Measurements from ENCODE around the gene DEGS2. TPM values are rescaled to one million over a fixed set of nuclear protein-coding genes. Genes with fewer than 3 reads are reported as not detected.
"Not testable (repeated sequence)": the region's sequence is repeated elsewhere in the genome, so short reads cannot be mapped to it uniquely, and the experiment has no call there.

DEGS2 gene
- 3.8 and 5.1 TPM in 2 replicates for total RNA-seq (2022)
- percentile 33 among the genes with signal in this experiment for Bru-seq, nascent RNA
- BruChase-seq, experiment 1, labeled RNA remaining after a 2-hour chase = percentile 32 among the genes with signal in this experiment
- percentile 35 among the genes with signal in this experiment for BruChase-seq, experiment 2, labeled RNA remaining after a 6-hour chase
- long read RNA-seq, full-length matches to known transcripts = 6 of 7 reads
- long read RNA-seq, partial matches to known transcripts = 0 of 7 reads
- long read RNA-seq, other reads (novel, unspliced or antisense) = 1 of 7 reads

GRCh38 chr14:100159094-100159864 is at the start of gene DEGS2:
TSS of gene DEGS2 (minus strand) at chr14:100159645. CDS start at chr14:100159587, 58 bp downstream.
- H3K27me3 Mint-ChIP-seq (ENCODE audit: insufficient read depth, unreplicated experiment) = no peaks in the 10 kb centered on the region
- Histone ChIP-seq H3K27me3 (replicated peaks; ENCODE audit: control insufficient read depth, insufficient read depth, low read length) (no peaks in the 10 kb centered on the region; the same call in 1 of the 2 replicates), H3K9me3 (0 out of 2 replicates have a peak, but pooled peaks cover 3% of the 10 kb centered on the region), H3K4me1 (peaks cover 13% of the 10 kb centered on the region; the same call in 1 of the 2 replicates), H3K36me3 (ENCODE audit: control insufficient read depth, insufficient read depth, low read length) (no peaks in the 10 kb centered on the region), H3K4me3 (ENCODE audit: low read depth, low read length) (peak within 1 kb of the TSS; percentile 56)
- peak within 1 kb of the TSS; percentile 69 for H3K4me3 Mint-ChIP-seq (ENCODE audit: unreplicated experiment)
- peak in 1 of 2 experiments; percentile 67 for DNase-seq
- BruUV-seq (replicated peaks) = no TSS peak
- H3K27ac Mint-ChIP-seq (ENCODE audit: unreplicated experiment) = no peak within 1 kb of the TSS
- H3K4me1 Mint-ChIP-seq (ENCODE audit: low read depth, unreplicated experiment) = no peaks in the 10 kb centered on the region
- CTCF ChIA-PET = interaction anchor here (0.6 to 1.3 kb wide), 7 partner anchors 14 to 62 kb away, joined by 3 to 6 read pairs (median 5); no protein-coding TSS in a partner anchor
- intact Hi-C loops (cut with micrococcal nuclease; ENCODE audit: unreplicated experiment) = loop anchor here (5.0 kb wide), 1 partner anchor 42 kb away; no protein-coding TSS in a partner anchor
- no peaks in the 10 kb centered on the region for H3K9me3 Mint-ChIP-seq (ENCODE audit: unreplicated experiment)
- no peak for TF ChIP-seq CTCF (IDR thresholded peaks at IDR 0.05; ENCODE audit: insufficient read depth in 1 of 2, low read depth in 1 of 2, low read length in 1 of 2, severe bottlenecking in 1 of 2, unreplicated experiment in 1 of 2)
- H3K36me3 Mint-ChIP-seq (ENCODE audit: insufficient read depth, unreplicated experiment) = no peaks in the 10 kb centered on the region
- POLR2A ChIA-PET = interaction anchor here (0.6 to 0.9 kb wide), 4 partner anchors 28 to 137 kb away, joined by 3 to 4 read pairs (median 4); no protein-coding TSS in a partner anchor

- H3K4me3 ChIP-seq (ENCODE audit: low read depth, low read length); H3K36me3 Mint-ChIP-seq (ENCODE audit: insufficient read depth, unreplicated experiment); H3K27ac Mint-ChIP-seq (ENCODE audit: unreplicated experiment); H3K9me3 ChIP-seq; H3K4me1 Mint-ChIP-seq (ENCODE audit: low read depth, unreplicated experiment); H3K27me3 ChIP-seq (replicated peaks; ENCODE audit: control insufficient read depth, insufficient read depth, low read length); H3K4me3 Mint-ChIP-seq (ENCODE audit: unreplicated experiment); H3K9me3 Mint-ChIP-seq (ENCODE audit: unreplicated experiment); H3K36me3 ChIP-seq (ENCODE audit: control insufficient read depth, insufficient read depth, low read length); DNase-seq; BruUV-seq (replicated peaks); H3K27me3 Mint-ChIP-seq (ENCODE audit: insufficient read depth, unreplicated experiment); intact Hi-C loops (cut with micrococcal nuclease; ENCODE audit: unreplicated experiment); POLR2A ChIA-PET: not testable (repeated sequence)
- H3K4me1 ChIP-seq = peaks cover 18% of the 10 kb centered on the region
- CTCF ChIA-PET = interaction anchor here (0.9 to 1.3 kb wide), 2 partner anchors 15 to 95 kb away, joined by 4 to 5 read pairs; no protein-coding TSS in a partner anchor
Observed at GRCh38 chr14:100208136-100208535, 48.7 kb upstream of the DEGS2 start.

GRCh38 chr14:100207588-100207987 is 48.1 kb upstream of the DEGS2 start:
- BruUV-seq (replicated peaks); H3K36me3 Mint-ChIP-seq (ENCODE audit: insufficient read depth, unreplicated experiment): not testable (repeated sequence)
- CTCF ChIA-PET = interaction anchor here (0.9 to 1.3 kb wide), 2 partner anchors 14 to 96 kb away, joined by 4 to 5 read pairs; no protein-coding TSS in a partner anchor

GRCh38 chr14:100204835-100205167 is 45.4 kb upstream of the DEGS2 start:
- peaks cover 14% of the 10 kb centered on the region for H3K4me1 ChIP-seq
- not testable (repeated sequence) for H3K4me1 Mint-ChIP-seq (ENCODE audit: low read depth, unreplicated experiment); BruUV-seq (replicated peaks); H3K27me3 Mint-ChIP-seq (ENCODE audit: insufficient read depth, unreplicated experiment); H3K9me3 Mint-ChIP-seq (ENCODE audit: unreplicated experiment); H3K9me3 ChIP-seq; H3K36me3 Mint-ChIP-seq (ENCODE audit: insufficient read depth, unreplicated experiment); H3K36me3 ChIP-seq (ENCODE audit: control insufficient read depth, insufficient read depth, low read length); H3K4me3 Mint-ChIP-seq (ENCODE audit: unreplicated experiment); H3K4me3 ChIP-seq (ENCODE audit: low read depth, low read length); H3K27me3 ChIP-seq (replicated peaks; ENCODE audit: control insufficient read depth, insufficient read depth, low read length); DNase-seq
- CTCF ChIA-PET = interaction anchor here (0.6 to 1.5 kb wide), 2 partner anchors 12 to 20 kb away, joined by 4 to 19 read pairs; no protein-coding TSS in a partner anchor
- peak overlapping the region; percentile 53 for H3K27ac Mint-ChIP-seq (ENCODE audit: unreplicated experiment)
- POLR2A ChIA-PET = interaction anchor here (0.5 to 1.8 kb wide), 6 partner anchors 10 to 74 kb away, joined by 3 to 12 read pairs (median 6); partner anchors contain the start of gene DEGS2
- intact Hi-C loops (cut with micrococcal nuclease; ENCODE audit: unreplicated experiment) = loop anchor here (1.0 kb wide), 1 partner anchor 10 kb away; no protein-coding TSS in a partner anchor

More at GRCh38 chr14:100207588-100207987, 48.1 kb upstream of the DEGS2 start:
- H3K9me3 ChIP-seq; H3K27me3 Mint-ChIP-seq (ENCODE audit: insufficient read depth, unreplicated experiment); H3K27me3 ChIP-seq (replicated peaks; ENCODE audit: control insufficient read depth, insufficient read depth, low read length); H3K4me3 ChIP-seq (ENCODE audit: low read depth, low read length); H3K9me3 Mint-ChIP-seq (ENCODE audit: unreplicated experiment); H3K4me3 Mint-ChIP-seq (ENCODE audit: unreplicated experiment); H3K4me1 Mint-ChIP-seq (ENCODE audit: low read depth, unreplicated experiment); intact Hi-C loops (cut with micrococcal nuclease; ENCODE audit: unreplicated experiment); H3K27ac Mint-ChIP-seq (ENCODE audit: unreplicated experiment); H3K36me3 ChIP-seq (ENCODE audit: control insufficient read depth, insufficient read depth, low read length); DNase-seq; POLR2A ChIA-PET: not testable (repeated sequence)
- peaks cover 14% of the 10 kb centered on the region for H3K4me1 ChIP-seq
